8988T (cell line): Measurements from ENCODE around the gene MGP.

Experiments
- DNase-seq: peaks from one replicate; pipeline ENCODE4 v3.0.0; 2011

The MGP gene

GRCh38 chr12:14854586-14855183, 31.0 kb downstream of the MGP start:
- no peak for DNase-seq

DNA sequence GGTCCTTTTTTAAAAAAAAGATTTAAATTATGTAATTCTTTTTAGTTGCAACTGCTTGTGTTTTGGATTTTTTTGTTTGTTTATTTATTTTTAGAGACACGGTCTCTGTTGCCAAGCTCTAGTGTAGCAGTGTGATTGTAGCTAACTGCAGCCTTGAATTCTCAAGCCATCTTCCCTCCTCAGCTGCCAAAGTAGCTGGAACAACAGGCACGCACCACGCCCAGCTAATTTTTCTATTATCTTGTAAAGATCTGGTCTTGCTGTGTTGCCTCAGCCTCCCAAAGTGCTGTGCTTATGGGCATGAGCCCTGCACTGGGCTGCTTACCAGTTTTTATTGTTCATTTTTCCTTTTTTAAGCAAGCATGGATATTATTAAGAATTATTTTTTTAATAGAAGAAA, 31.7 kb downstream of the MGP start:
- DNase-seq, result no peak

DNA sequence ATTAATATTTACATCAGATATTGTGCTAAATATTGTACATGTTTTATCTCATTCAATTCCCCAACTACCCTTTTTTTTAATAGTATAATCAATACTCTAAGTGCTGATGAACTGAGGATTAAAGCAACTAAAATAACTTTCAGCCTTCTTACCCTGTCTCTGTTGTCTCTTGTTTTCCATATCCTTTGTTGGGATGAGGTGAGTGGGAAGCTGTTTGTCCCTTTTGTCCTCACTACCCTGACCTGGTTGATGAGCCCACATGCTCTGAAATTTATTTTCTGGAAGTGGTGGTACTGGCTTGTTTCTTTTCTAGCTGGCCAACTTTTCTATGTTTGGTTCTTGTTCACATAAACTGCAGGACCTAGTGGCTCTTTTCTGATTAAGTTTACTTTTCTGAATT, 32.8 kb downstream of the MGP start:
- DNase-seq, result no peak

GRCh38 chr12:14850929-14851663, 34.6 kb downstream of the MGP start:
- no peak for DNase-seq

DNA sequence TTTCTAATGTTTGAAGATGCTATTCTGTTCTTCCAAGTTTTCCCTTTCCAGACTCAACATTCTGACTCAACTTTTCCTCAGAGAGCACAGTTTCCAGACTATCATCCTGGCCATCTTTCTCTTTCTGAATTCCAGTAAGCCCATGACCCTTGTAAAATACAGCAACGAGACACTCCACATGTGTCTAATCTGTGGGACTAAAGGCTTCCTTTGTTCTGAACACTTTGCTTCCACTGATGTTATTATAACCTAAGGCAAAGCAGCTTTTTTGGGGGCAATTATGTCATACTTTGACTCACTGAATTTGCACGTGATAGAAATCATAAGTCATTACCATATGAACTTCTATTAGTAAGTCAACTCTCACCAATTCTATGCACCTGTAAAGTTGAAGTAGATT, 36.0 kb downstream of the MGP start:
- DNase-seq, result no peak

GRCh38 chr12:14846876-14847580, 38.6 kb downstream of the MGP start:
- no peak for DNase-seq

DNA sequence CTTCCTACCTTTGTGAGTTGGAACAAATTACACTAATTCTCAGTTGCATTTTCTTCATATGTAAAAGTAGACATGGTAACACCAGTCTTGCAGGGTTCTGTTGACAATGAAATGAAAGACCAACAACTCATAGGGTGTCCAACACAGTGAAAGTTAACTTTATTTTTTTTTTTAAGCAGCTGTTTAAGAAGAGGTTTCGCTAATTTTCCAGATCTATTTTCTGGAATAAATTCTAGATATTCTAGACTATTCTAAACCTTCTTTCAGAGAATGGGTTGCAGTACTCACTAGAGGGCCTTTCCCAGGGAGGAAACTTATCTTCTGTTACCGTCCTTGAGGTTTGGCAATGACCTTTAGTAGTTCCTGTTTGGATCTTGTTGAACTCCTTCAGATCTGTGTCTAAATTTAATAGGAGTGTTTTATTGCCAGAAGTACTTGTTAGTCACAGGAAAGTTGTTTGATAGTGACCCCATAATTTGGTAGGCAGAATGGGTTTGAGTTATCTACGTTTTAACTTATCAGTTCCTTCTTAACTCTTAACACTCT, 39.5 kb downstream of the MGP start:
- no peak for DNase-seq

GRCh38 chr12:14845350-14845750, 40.3 kb downstream of the MGP start:
- DNase-seq, result peak; percentile 15

- DNase-seq, result no peak
Observed at GRCh38 chr12:14844401-14844800, 41.3 kb downstream of the MGP start.

GRCh38 chr12:14843425-14843887, 42.2 kb downstream of the MGP start, which contains the start of gene ART4:
ART4 (minus strand) TSS chr12:14843526; CDS start chr12:14843113, 413 bp downstream.
- no peak for DNase-seq

GRCh38 chr12:14842315-14842714, 43.3 kb downstream of the MGP start:
- no peak for DNase-seq

DNA sequence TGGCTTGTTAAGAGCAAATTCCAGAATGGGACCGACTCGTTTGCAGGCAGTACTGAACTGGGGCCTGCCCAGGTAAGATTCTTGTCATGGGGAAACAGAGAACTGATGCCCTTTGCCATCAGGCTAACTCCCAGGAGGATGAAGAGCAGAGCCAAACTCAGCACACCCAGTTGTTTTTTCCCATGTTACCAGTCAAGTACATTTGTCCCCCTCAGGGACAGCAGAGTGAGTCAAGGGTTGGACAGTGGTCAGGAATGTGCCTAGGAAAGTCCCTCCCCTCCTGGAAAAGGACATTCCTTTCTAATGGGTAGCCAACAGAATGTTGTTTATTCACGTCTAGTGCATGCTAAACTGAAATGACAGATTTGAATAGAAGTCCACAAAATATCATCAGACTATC, 43.9 kb downstream of the MGP start:
- DNase-seq, result peak; percentile 11

GRCh38 chr12:14840616-14841015, 45.0 kb downstream of the MGP start:
- no peak for DNase-seq

DNA sequence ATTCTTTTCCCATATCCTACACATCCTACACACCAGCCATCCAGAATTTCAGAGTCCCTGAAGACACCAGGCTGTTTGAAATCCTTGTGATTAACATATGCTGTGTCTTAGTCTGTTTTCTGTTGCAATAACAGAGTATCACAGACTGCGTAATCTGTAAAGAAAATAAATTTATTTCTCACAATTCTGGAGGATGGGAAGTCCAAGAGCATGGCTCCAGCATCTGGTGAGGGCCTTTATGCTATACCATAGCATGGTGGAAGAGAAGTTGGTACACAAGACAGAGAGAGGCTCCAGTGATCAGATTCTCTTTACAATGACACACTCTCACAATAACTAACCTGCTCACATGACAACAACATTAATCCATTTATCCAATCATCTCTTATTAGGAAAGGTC, 46.4 kb downstream of the MGP start:
- no peak for DNase-seq

- no peak for DNase-seq
Observed at GRCh38 chr12:14836336-14837210, 49.1 kb downstream of the MGP start.

DNA sequence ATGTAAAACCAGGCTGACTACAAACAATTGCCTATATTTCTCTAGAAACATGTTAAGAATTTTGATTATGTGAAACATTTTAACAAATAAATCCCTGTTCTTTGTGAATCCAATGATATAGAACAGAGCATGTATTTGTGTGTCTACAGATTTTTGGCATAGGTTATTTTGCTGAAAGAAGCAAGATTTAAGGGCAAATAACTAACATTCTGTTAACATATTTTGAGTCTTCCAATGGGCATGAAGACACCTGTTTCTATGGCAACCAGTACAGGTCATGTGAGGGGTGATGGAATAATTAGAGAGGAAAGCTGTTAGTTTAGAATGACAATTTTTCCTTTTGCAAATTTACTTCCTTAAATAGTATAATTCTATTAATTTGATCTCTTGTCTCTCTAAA, 51.1 kb downstream of the MGP start:
- no peak for DNase-seq

- DNase-seq, result no peak
Observed at GRCh38 chr12:14833952-14834351, 51.7 kb downstream of the MGP start.

DNA sequence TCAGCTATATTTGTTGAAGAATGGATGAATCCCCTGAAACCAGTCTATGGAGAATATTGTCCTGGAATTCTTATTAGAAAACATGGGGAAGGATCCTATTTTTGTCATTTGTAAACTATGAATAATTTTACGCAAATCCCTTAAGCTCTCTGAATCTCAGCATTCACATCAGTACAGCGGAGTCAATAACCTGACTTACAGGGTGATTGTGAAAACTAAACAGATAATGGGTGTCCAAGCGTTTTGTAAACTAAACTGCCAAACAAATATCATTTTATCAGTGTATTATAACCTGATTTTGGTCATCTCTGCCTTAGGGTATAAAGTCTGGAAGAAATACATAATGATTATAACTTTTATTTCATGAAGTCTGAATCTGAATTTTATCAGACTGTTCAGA, 52.3 kb downstream of the MGP start:
- no peak for DNase-seq
